ENCODE data around the gene U2AF1L4. TPM values are rescaled to one million over a fixed set of nuclear protein-coding genes. Genes with fewer than 3 reads are reported as not detected.

U2AF1L4 gene
- total RNA-seq, 2 donors from 2014 or later, result 71.0 to 83.6 TPM

- H3K36me3 Mint-ChIP-seq (ENCODE audit: insufficient read depth in 2 of 2), result peaks cover 1 to 2% of the 10 kb centered on the region in 2 donors
- no peak for DNase-seq
- no peaks in the 10 kb centered on the region for H3K9me3 Mint-ChIP-seq
- H3K4me1 Mint-ChIP-seq (ENCODE audit: low read depth), result peaks cover 43% of the 10 kb centered on the region
- no peak overlapping the region for H3K27ac Mint-ChIP-seq
- H3K27me3 Mint-ChIP-seq (ENCODE audit: low read depth), result no peaks in the 10 kb centered on the region
- ATAC-seq (replicated peaks in 1 of 2), result no peak
- H3K4me3 Mint-ChIP-seq, result no peak overlapping the region
Observed at GRCh38 chr19:35708391-35708790, 36.8 kb downstream of the U2AF1L4 start.

GRCh38 chr19:35704218-35704617 is 41.0 kb downstream of the U2AF1L4 start, which contains the start of gene ZBTB32:
TSS of gene ZBTB32 (plus strand) at chr19:35704558. CDS start at chr19:35714627, 10,069 bp downstream.
- peaks cover 24% of the 10 kb centered on the region for H3K4me1 Mint-ChIP-seq (ENCODE audit: low read depth)
- H3K36me3 Mint-ChIP-seq (ENCODE audit: insufficient read depth in 2 of 2), result peaks cover 3% of the 10 kb centered on the region in 2 donors
- no peak within 1 kb of the TSS for H3K27ac Mint-ChIP-seq
- H3K9me3 Mint-ChIP-seq, result peaks cover 0 to 2% of the 10 kb centered on the region in 2 donors
- ATAC-seq (replicated peaks in 1 of 2) (no peak), DNase-seq (peak in 1 of 2 donors; percentile 36)
- H3K27me3 Mint-ChIP-seq (ENCODE audit: low read depth), result no peaks in the 10 kb centered on the region
- H3K4me3 Mint-ChIP-seq, result no peak within 1 kb of the TSS

- Mint-ChIP-seq H3K27me3 (ENCODE audit: low read depth) (no peaks in the 10 kb centered on the region), H3K4me1 (ENCODE audit: low read depth) (peaks cover 25% of the 10 kb centered on the region), H3K36me3 (ENCODE audit: insufficient read depth in 2 of 2) (peaks cover 3% of the 10 kb centered on the region in 2 donors), H3K9me3 (peaks cover 0 to 2% of the 10 kb centered on the region in 2 donors), H3K27ac (no peak overlapping the region), H3K4me3 (peak overlapping the region in 1 of 2 donors; percentile 94)
- DNase-seq, result no peak
- ATAC-seq (replicated peaks in 1 of 2), result no peak
Observed at GRCh38 chr19:35703343-35703742, 41.9 kb downstream of the U2AF1L4 start.

GRCh38 chr19:35702223-35703012 is 42.8 kb downstream of the U2AF1L4 start:
- peak; percentile 92 to 95 for DNase-seq
- peaks cover 3% of the 10 kb centered on the region in 2 donors for H3K36me3 Mint-ChIP-seq (ENCODE audit: insufficient read depth in 2 of 2)
- H3K9me3 Mint-ChIP-seq, result peaks cover 0 to 2% of the 10 kb centered on the region in 2 donors
- peak; percentile 99 for ATAC-seq (replicated peaks in 1 of 2)
- H3K27ac Mint-ChIP-seq, result peak overlapping the region; percentile 92
- H3K4me1 Mint-ChIP-seq (ENCODE audit: low read depth), result peaks cover 31% of the 10 kb centered on the region
- H3K4me3 Mint-ChIP-seq, result peak overlapping the region; percentile 94 to 97
- H3K27me3 Mint-ChIP-seq (ENCODE audit: low read depth), result no peaks in the 10 kb centered on the region

- H3K4me3 Mint-ChIP-seq, result peak overlapping the region; percentile 56 to 58
Observed at GRCh38 chr19:35696835-35697234, 48.4 kb downstream of the U2AF1L4 start.

GRCh38 chr19:35695895-35696422 is 49.3 kb downstream of the U2AF1L4 start:
- Mint-ChIP-seq H3K27me3 (ENCODE audit: low read depth) (no peaks in the 10 kb centered on the region), H3K27ac (no peak overlapping the region), H3K4me1 (ENCODE audit: low read depth) (peaks cover 54% of the 10 kb centered on the region), H3K9me3 (peaks cover 0 to 2% of the 10 kb centered on the region in 2 donors), H3K4me3 (no peak overlapping the region), H3K36me3 (ENCODE audit: insufficient read depth in 2 of 2) (peaks cover 1 to 4% of the 10 kb centered on the region in 2 donors)
- DNase-seq (no peak), ATAC-seq (replicated peaks in 1 of 2) (no peak)

More at GRCh38 chr19:35696835-35697234, 48.4 kb downstream of the U2AF1L4 start:
- Mint-ChIP-seq H3K9me3 (peaks cover 0 to 2% of the 10 kb centered on the region in 2 donors), H3K4me1 (ENCODE audit: low read depth) (peaks cover 54% of the 10 kb centered on the region), H3K36me3 (ENCODE audit: insufficient read depth in 2 of 2) (peaks cover 1 to 4% of the 10 kb centered on the region in 2 donors), H3K27me3 (ENCODE audit: low read depth) (no peaks in the 10 kb centered on the region), H3K27ac (no peak overlapping the region)
- DNase-seq, result peak; percentile 51 to 67
- ATAC-seq (replicated peaks in 1 of 2), result peak; percentile 73 to 77

GRCh38 chr19:35693835-35694599 is 51.2 kb downstream of the U2AF1L4 start:
- Mint-ChIP-seq H3K9me3 (peaks cover 0 to 2% of the 10 kb centered on the region in 2 donors), H3K4me1 (ENCODE audit: low read depth) (peaks cover 41% of the 10 kb centered on the region), H3K27me3 (ENCODE audit: low read depth) (no peaks in the 10 kb centered on the region), H3K36me3 (ENCODE audit: insufficient read depth in 2 of 2) (peaks cover 1 to 4% of the 10 kb centered on the region in 2 donors), H3K27ac (no peak overlapping the region), H3K4me3 (peak overlapping the region in 1 of 2 donors; percentile 21)
- peak; percentile 97 to 99 for ATAC-seq (replicated peaks in 1 of 2)
- peak; percentile 92 for DNase-seq

GRCh38 chr19:35693422-35693821 is 51.8 kb downstream of the U2AF1L4 start:
- Mint-ChIP-seq H3K4me1 (ENCODE audit: low read depth) (peaks cover 35% of the 10 kb centered on the region), H3K27ac (no peak overlapping the region), H3K27me3 (ENCODE audit: low read depth) (no peaks in the 10 kb centered on the region), H3K4me3 (no peak overlapping the region), H3K36me3 (ENCODE audit: insufficient read depth in 2 of 2) (peaks cover 1 to 4% of the 10 kb centered on the region in 2 donors), H3K9me3 (peaks cover 0 to 2% of the 10 kb centered on the region in 2 donors)
- ATAC-seq (replicated peaks in 1 of 2) (peak; percentile 8 to 14), DNase-seq (no peak)

Other genes with a start within 250 kb of the U2AF1L4 start
- 1 to 10 TPM; 3.7 to 7.5 TPM for gene DMKN, start 231.8 kb downstream of the U2AF1L4 start, total RNA-seq
- gene SBSN, start 217.1 kb downstream of the U2AF1L4 start, total RNA-seq, result under 1 TPM in 1 of 2 donors, not detected in 1; 0.21 TPM
- not detected for gene GAPDHS, start 212.0 kb downstream of the U2AF1L4 start, total RNA-seq
- 10 to 100 TPM; 79.0 to 87.8 TPM for gene TMEM147, start 199.8 kb downstream of the U2AF1L4 start, total RNA-seq
- gene ATP4A, start 181.8 kb downstream of the U2AF1L4 start, total RNA-seq, result not detected
- gene PMIS2, start 159.2 kb downstream of the U2AF1L4 start, total RNA-seq, result not detected
- gene HAUS5, start 132.7 kb downstream of the U2AF1L4 start, total RNA-seq, result 10 to 100 TPM; 39.2 to 55.3 TPM
- gene RBM42, start 116.4 kb downstream of the U2AF1L4 start, total RNA-seq, result 100 to 1,000 TPM; 105 to 130 TPM
- 1 to 10 TPM; 1.7 to 2.5 TPM for gene ETV2, start 103.7 kb downstream of the U2AF1L4 start, total RNA-seq
- gene COX6B1, start 97.1 kb downstream of the U2AF1L4 start, total RNA-seq, result 100 to 1,000 TPM; 277 to 288 TPM
- under 1 TPM; 0.86 to 0.93 TPM for gene UPK1A, start 78.9 kb downstream of the U2AF1L4 start, total RNA-seq
- 100 to 1,000 TPM; 147 to 192 TPM for gene ZBTB32, start 40.9 kb downstream of the U2AF1L4 start, total RNA-seq
- gene KMT2B, start 27.4 kb downstream of the U2AF1L4 start, total RNA-seq, result 10 to 100 TPM; 63.0 to 71.5 TPM
- 100 to 1,000 TPM; 253 to 274 TPM for gene IGFLR1, start 3.0 kb downstream of the U2AF1L4 start, total RNA-seq
- gene PSENEN, start 233 bp upstream of the U2AF1L4 start, total RNA-seq, result 10 to 100 TPM; 50.7 to 53.7 TPM
- gene LIN37, start 3.2 kb upstream of the U2AF1L4 start, total RNA-seq, result 10 to 100 TPM; 11.4 to 14.3 TPM
- gene HSPB6, start 11.6 kb upstream of the U2AF1L4 start, total RNA-seq, result 1 to 10 TPM; 1.4 to 2.4 TPM
- 10 to 100 TPM; 38.9 to 47.8 TPM for gene PROSER3, start 12.8 kb upstream of the U2AF1L4 start, total RNA-seq
- gene ARHGAP33, start 30.1 kb upstream of the U2AF1L4 start, total RNA-seq, result 10 to 100 TPM; 66.8 to 86.0 TPM
- not detected for gene PRODH2, start 67.4 kb upstream of the U2AF1L4 start, total RNA-seq
- under 1 TPM; 0.22 to 0.74 TPM for gene NPHS1, start 107.1 kb upstream of the U2AF1L4 start, total RNA-seq
- 1 to 10 TPM; 3.0 to 5.6 TPM for gene KIRREL2, start 111.5 kb upstream of the U2AF1L4 start, total RNA-seq
- 1 to 10 TPM; 2.4 to 7.7 TPM for gene APLP1, start 123.2 kb upstream of the U2AF1L4 start, total RNA-seq
- 10 to 100 TPM; 51.5 to 63.1 TPM for gene NFKBID, start 155.1 kb upstream of the U2AF1L4 start, total RNA-seq
- gene HCST, start 157.1 kb upstream of the U2AF1L4 start, total RNA-seq, result 10 to 100 TPM; 56.1 to 71.9 TPM
- gene TYROBP, start 162.9 kb upstream of the U2AF1L4 start, total RNA-seq, result 1 to 10 TPM in 1 of 2 donors, not detected in 1; 1.3 TPM
- 1 to 10 TPM; 6.4 to 8.5 TPM for gene LRFN3, start 191.0 kb upstream of the U2AF1L4 start, total RNA-seq
- gene SDHAF1, start 249.8 kb upstream of the U2AF1L4 start, total RNA-seq, result 10 to 100 TPM; 24.0 to 24.2 TPM

Data from activated T-cell treated with anti-CD3 and anti-CD28 coated beads, Interleukin-2, amount 50 U/mL, for 72 hours (primary cell).